Caki2 (cell line): Measurements from ENCODE around the gene SLC44A1. TPM values are rescaled to one million over a fixed set of nuclear protein-coding genes. Genes with fewer than 3 reads are reported as not detected.
A peak's percentile ranks its signal among the peaks of the same experiment; 100 is the strongest.

Source experiments
- DNase-seq: peaks from one replicate; pipeline ENCODE4 v3.0.0-alpha.2; 2015; ENCODE audit warnings: low read depth
- in situ Hi-C: cut with HindIII; loops from 2 replicates; pipeline ENCODE4 v1.10.0; 2016; ENCODE audit warnings: low sequenced_read_pairs, low pct_unique_long_range_greater_than_20kb, mixed read lengths
- total RNA-seq: library from RNA; depleted of rRNA; stranded (reverse); fragments of >200 nt; shearing (Covaris generic); gene quantifications from 2 replicates; pipeline ENCODE4 v1.2.3, GENCODE V29; 2014; ENCODE audit warnings: low replicate concordance

Gene SLC44A1
- total RNA-seq, 1 experiment from 2014 or later = 35.6 TPM

- no peak for DNase-seq
- in situ Hi-C loops = no loop called here
Measured at GRCh38 chr9:105290954-105291353, 46.5 kb downstream of the SLC44A1 start.

GRCh38 chr9:105291422-105291859, 47.0 kb downstream of the SLC44A1 start:
- in situ Hi-C loops = no loop called here
- DNase-seq = no peak

- in situ Hi-C loops = no loop called here
- DNase-seq = no peak
Measured at GRCh38 chr9:105291938-105292337, 47.5 kb downstream of the SLC44A1 start.

DNA sequence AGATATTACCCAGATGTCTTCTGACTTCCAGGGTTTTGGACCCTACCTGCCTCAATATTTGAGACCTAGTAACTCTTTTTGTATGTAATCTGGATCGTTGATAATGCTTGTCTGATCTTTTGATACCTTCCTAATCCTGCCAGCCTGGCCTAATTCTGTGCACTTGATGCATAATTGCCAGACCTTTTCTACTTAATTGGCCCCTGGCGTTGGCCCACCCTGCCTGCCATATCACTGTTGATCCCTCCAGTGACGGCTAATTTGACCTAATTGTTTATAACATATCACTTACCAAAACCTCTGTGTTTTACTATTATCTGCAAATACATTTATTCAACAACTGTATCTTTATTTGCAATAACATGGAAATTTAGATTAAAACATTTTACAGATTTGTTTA, 49.0 kb downstream of the SLC44A1 start:
- in situ Hi-C loops = no loop called here

GRCh38 chr9:105295201-105295550, 50.7 kb downstream of the SLC44A1 start:
- no peak for DNase-seq
- in situ Hi-C loops = no loop called here

More for the DNA sequence above, 49.0 kb downstream of the SLC44A1 start:
- no peak for DNase-seq

DNA sequence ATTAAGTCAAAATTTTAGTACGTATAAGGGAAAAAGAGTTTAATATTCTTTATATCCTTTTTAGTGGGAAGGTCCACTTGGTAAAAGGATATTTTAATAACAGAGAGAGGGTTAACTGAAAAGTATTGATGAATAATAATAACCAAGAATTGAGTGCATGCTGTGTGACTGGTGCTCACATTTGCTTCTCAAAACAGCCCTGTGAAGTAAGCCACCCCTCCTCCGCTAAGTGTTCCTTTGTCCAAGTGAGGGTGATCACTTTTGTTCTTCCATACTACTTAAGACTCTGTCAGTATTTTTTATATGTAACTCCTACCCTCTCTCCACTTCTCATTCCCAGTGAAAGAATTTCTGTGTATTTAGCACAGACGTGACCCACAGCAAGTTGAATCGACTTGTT, 51.5 kb downstream of the SLC44A1 start:
- in situ Hi-C loops = no loop called here
- DNase-seq = no peak

- no peak for DNase-seq
- in situ Hi-C loops = no loop called here
Measured at GRCh38 chr9:105296445-105296844, 52.0 kb downstream of the SLC44A1 start.

GRCh38 chr9:105296877-105297287, 52.4 kb downstream of the SLC44A1 start:
- in situ Hi-C loops = no loop called here
- DNase-seq = peak; percentile 83

- in situ Hi-C loops = no loop called here
- DNase-seq = no peak
Measured at GRCh38 chr9:105297442-105298075, 53.1 kb downstream of the SLC44A1 start.

GRCh38 chr9:105299190-105299854, 54.9 kb downstream of the SLC44A1 start:
- in situ Hi-C loops = no loop called here
- DNase-seq = peak; percentile 87

GRCh38 chr9:105302728-105303127, 58.3 kb downstream of the SLC44A1 start:
- in situ Hi-C loops = no loop called here
- DNase-seq = no peak

GRCh38 chr9:105305856-105306255, 61.4 kb downstream of the SLC44A1 start:
- no peak for DNase-seq
- in situ Hi-C loops = no loop called here

DNA sequence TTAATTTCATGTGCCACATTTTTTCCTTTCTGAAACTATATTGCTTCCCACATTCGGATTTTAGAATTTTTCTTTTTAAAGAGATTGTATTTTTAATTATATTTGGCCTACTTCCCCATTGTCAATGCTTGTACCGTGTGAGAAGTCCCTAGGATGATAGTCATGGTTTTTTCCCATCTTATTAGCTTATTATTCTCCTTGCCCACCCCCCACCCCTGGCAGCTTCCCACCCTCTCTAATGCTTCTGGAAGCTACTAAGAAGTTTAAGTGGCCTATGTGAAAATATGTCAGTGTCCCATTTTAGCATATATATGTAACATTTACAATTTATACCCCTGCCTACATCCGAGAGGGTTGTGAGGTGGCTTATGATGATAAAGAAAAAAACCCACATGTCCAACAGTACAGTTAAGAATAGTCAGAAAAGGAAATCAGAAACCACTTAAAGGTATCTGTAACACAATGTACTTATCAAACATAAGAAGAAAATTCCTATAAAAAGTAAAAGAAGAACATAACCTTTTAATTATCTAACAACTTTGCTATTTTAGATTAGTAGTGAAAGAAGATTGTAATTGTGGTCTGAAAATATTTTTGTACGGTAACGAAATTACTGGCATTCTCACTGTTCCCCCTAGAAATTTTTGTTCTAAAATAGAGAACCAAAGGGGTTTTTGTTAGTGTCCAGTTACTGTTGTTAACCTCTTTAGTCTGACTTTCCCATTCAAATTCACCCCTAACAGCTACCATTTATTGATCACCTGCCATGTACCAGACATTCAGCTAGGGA, 62.1 kb downstream of the SLC44A1 start:
- in situ Hi-C loops = no loop called here
- no peak for DNase-seq

DNA sequence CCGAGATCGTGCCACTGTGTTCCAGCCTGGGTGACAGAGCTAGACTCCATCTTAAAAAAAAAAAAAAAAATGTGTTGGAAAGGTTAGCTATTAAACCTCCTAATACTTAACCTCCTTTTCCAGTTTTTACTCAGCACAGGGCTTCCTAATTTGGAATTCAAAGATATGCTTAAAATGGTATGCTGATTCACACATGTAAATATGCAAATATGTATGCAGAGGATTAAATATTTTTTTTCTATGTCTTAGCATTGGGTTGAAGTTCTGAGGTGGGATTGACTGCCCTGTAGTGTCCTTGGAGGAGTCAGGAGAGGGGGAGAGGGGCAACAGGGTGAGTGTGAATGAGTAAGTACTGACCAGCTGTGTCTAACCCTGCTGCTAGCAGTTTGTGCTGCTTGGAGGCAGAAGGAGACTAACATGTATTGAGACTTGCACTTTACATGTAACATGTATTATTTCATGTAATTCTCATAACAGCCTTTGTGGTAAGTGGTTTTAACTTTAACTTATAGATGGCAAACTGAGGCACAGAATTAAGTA, 63.2 kb downstream of the SLC44A1 start:
- in situ Hi-C loops = no loop called here
- no peak for DNase-seq

- peak; percentile 21 for DNase-seq
- in situ Hi-C loops = no loop called here
Measured at GRCh38 chr9:105308461-105309341, 64.2 kb downstream of the SLC44A1 start.

DNA sequence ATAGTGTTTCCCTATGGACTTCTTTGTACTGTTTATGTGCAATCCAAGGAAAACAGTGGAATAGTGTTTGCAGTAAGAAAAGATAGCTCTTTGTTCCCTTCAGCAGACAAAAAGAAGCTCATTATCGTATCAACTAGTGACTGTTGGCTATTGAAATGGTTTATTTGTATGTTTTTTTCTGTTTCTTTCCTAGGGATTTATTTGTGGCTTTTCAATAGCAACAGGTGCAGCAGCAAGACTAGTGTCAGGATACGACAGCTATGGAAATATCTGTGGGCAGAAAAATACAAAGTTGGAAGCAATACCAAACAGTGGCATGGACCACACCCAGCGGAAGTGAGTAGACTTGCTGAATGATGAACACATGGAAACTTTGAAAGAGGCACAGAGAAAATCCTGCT, 65.1 kb downstream of the SLC44A1 start:
- DNase-seq = no peak
- in situ Hi-C loops = no loop called here

DNA sequence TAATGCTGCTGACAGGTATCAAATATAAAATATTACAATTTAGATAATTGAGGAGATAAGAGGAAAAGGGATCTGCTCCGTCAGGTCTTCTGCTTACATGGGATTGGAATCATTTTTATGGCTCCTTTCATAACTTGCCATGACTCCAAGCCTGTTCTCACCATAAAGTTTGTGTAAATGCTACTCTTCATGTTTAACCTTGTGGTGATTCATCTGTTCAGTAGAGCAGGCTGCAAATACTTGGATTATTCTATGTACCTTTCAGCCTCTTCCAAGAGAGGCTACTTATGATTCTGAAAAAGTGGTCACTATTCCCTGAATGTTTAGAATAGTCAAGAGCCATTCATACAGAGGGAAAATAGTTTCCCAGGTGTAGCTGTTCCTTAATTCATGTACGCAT, 66.9 kb downstream of the SLC44A1 start:
- in situ Hi-C loops = no loop called here
- DNase-seq = no peak

- in situ Hi-C loops = no loop called here
- DNase-seq = no peak
Measured at GRCh38 chr9:105313238-105313637, 68.8 kb downstream of the SLC44A1 start.
